Right forelimb (tissue), 1 donor: Measurements from ENCODE around the gene ABCA4.
"Not testable (repeated sequence)": the region's sequence is repeated elsewhere in the genome, so short reads cannot be mapped to it uniquely, and the experiment has no call there.

ENCODE experiments used
- DNase-seq: peaks from one replicate; pipeline ENCODE4 v3.0.0-alpha.2; 2018

Gene ABCA4

DNA sequence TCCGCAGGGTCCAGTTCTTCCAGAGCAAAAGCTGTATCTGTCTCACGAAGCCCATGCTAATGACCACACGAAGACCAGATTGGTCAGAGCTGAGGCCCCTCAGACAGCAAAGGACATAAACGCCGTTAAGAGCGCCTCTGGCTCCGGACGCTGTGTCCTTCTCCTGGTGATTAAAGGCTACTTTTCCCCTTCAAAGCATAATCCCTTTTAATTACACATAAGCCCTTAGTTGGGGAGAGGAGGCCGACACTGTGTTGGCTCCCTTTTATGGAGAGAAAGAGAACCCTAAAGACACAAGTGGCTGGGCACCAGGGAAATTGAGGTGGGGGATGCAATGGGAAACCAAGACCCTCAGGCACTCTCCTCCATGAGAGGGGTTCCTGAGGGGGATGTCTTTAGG, at the start of gene ABCA4:
ABCA4 (minus strand) TSS at position 158 of the 400 bp plus-strand sequence; CDS start at position 55, 103 bp downstream.
- no peak for DNase-seq

- no peak for DNase-seq
These were observed 48.2 kb upstream of the ABCA4 start for GRCh38 chr1:94169126-94169525.

GRCh38 chr1:94165843-94166242, 44.9 kb upstream of the ABCA4 start:
- no peak for DNase-seq

DNA sequence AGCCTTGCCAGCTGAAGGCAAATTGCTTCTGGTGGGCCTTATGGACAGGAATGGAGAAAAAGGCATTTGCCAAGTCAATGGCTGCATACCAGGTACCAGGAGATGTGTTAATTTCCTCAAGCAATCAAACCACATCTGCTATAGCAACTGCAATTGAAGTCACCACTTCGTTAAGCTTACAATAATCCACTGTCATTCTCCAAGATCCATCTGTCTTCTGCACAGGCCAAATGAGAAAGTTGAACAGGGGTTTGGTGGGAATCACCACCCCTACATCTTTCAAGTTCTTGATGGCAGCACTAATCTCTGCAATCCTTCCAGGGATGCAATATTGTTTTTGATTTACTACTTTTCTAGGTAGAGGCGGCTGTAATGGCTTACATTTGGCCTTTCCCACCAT, 43.9 kb upstream of the ABCA4 start:
- not testable (repeated sequence) for DNase-seq

- DNase-seq = not testable (repeated sequence)
These were observed 43.2 kb upstream of the ABCA4 start for GRCh38 chr1:94164121-94164520.

GRCh38 chr1:94163249-94163648, 42.3 kb upstream of the ABCA4 start:
- DNase-seq = not testable (repeated sequence)

- no peak for DNase-seq
These were observed 39.9 kb upstream of the ABCA4 start for GRCh38 chr1:94160811-94161210.

GRCh38 chr1:94156096-94156625, 35.2 kb upstream of the ABCA4 start:
- DNase-seq = no peak

- DNase-seq = no peak
These were observed 34.0 kb upstream of the ABCA4 start for GRCh38 chr1:94154989-94155388.

DNA sequence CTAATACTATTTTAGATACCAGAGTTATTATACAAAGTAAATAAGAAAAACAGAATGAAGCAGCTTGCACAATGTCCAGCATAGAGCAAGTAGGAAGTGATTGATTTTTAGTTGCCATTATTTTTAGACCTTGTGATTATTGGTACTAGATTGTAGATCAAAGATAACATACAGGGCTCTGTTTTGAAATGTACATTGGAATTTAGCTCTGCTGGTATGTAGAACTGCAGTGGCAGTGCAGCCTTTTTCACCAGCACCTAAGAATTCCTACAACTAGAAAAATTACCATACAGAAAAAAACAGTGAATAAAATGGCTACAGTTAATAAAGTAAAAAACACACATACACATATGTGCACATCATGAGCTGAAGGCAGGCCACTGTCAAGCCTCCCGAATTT, 32.2 kb upstream of the ABCA4 start:
- no peak for DNase-seq

DNA sequence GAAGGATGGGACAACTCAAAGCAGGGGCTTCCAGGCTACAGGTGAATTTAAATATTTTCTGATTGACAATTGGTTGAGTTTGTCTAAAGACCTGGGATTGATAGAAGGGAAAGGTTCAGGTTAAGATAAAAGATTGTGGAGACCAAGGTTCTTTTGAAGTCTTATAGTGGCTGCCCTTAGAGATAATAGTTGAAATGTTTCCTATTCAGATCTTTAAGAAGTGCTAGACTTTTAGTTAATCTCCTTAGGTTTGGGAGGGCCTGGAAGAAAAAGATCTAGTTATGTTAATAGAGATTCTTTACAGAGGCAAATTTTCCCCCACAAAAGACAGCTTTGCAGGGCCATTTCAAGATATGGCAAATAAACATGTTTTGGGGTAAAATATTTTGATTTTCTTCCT, 28.2 kb upstream of the ABCA4 start:
- not testable (repeated sequence) for DNase-seq

DNA sequence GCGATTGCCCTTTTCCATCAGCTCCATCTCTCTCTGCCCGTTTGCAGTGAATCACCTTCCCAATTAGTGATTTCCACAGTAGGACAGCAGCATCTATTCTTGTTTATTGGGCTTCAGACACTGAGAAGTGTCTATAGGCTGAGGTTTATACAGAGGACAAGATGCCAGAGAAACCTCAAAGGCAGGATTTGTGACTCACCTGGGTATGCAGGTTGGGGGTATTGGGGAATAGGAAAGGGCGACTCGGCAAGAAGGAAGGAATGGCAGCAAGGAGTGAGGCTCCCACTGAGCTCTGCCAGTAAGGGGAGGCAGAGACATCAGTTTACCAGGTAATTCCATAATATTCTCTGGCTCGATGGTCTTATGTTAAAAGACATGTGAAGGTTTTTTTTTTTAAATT, 25.3 kb upstream of the ABCA4 start:
- no peak for DNase-seq

GRCh38 chr1:94144836-94145235, 23.9 kb upstream of the ABCA4 start:
- DNase-seq = no peak

DNA sequence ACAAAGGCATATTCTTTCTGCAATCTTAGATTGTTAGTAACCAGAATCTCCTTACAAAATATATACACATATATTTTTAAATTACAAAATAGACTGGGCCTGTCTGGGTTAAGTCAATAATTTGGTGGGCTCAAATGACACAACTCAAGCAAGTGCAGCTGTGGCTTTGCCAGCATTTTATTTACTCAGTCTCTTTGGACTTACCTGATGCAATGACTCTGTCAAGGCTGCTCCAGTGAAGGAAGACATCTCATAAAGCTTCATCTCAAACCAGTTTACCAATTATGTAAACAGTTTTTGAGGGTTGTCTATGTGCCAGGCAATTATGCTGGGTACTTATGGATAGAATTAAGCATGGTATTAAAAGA, 22.8 kb upstream of the ABCA4 start:
- no peak for DNase-seq

DNA sequence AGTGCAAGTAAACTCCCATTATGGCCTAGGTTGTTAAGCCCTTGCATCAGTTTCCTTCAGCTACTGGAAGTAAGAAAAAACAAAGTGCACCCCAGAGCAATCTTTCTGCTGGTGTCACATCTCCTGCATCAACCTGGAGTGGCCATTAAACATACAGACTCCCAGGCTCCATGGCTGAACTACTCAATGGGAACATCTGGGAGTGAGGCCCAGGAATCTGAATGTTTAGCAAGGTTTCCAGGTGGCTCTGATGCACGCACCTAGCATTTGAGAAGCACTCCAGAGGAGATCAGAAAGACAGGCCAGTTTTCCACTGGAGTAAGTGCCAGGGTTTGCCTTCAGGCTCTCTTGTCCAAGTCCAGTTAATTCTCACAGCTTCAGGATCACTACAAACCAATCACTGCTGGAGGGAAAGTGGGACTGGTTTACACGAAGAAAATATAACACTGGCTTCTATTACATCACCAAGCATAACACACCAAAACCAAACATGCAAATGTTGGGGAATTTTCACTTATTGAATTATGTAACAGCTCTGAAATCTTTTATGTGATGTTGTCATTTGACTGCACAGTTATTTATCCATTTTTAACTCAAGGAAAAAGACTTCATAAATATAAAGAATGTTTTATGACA, 22.3 kb upstream of the ABCA4 start:
- no peak for DNase-seq

GRCh38 chr1:94142583-94142982, 21.6 kb upstream of the ABCA4 start:
- DNase-seq = no peak

- no peak for DNase-seq
These were observed 21.1 kb upstream of the ABCA4 start for GRCh38 chr1:94142022-94142421.

- no peak for DNase-seq
These were observed 11.2 kb upstream of the ABCA4 start for GRCh38 chr1:94132111-94132510.

DNA sequence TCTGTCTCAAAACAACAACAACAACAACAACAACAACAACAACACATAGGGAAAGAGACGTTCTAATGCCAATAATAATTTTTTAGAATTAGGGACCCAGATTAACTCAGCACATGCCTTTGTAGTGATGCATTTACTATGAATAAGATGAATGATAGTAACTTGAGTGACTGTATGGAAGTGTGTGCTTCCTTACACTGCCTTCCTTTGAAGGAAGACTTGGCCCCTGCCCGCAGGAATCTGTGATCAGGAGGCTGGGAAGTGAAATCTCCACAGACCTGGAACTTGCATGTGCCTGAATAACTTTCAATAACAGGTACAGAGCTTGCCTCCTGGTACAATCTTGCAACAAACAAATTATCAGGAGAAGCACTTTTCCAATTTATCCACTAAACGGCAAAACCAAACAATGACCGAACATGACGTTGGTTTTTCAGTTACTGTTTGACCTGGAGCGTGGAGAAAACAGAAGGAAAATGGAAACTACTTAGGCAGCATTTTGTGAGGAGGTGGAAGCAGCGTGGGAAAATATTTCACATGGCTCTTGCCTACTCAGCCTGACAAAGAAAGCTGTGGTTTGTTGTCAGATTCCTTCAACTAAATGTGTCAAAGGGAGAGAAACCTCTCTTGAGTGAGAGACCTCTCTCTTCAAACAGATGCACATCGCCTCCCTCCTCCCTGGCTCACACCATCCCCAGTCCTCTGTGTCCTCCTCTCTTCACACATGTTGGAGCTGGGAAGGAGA, 10.1 kb upstream of the ABCA4 start:
- no peak for DNase-seq

DNA sequence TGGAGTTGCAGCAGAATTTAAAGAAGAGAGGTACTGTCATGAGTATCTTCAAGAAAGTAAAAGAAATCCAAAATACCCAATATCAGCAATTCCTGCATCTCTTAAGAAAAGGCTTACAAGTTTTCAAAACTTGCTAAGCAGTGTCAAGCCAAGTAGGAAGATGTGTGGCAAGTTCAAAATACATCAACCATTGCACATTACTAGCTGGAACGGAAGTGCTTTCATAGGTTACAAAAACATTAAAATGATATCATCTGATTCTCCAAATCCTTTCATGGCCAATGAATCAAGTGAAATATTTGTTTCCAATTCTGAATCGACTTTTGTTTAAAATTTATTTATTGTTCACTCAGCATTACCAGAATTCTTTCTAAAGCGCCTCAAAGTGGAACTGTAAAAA, 5.7 kb upstream of the ABCA4 start:
- no peak for DNase-seq

- DNase-seq = no peak
These were observed 4.9 kb upstream of the ABCA4 start for GRCh38 chr1:94125551-94126514.

- DNase-seq = no peak
These were observed 3.6 kb upstream of the ABCA4 start for GRCh38 chr1:94124538-94124937.
